ENCODE data around the gene FBXO3. TPM values are rescaled to one million over a fixed set of nuclear protein-coding genes. Genes with fewer than 3 reads are reported as not detected.

The FBXO3 gene
- total and polyA plus RNA-seq, 2 experiments from 2014 or later: 12.5 to 28.4 TPM

GRCh38 chr11:33736148-33736812 is 38.0 kb downstream of the FBXO3 start, which contains the start of gene CD59:
CD59 (minus strand) TSS chr11:33736423; CDS start chr11:33722445, 13,978 bp downstream.
- H3K4me3 ChIP-seq: peak within 1 kb of the TSS; percentile 98
- H3K4me2 ChIP-seq: peak within 1 kb of the TSS; percentile 100
- H4K20me1 ChIP-seq (replicated peaks; ENCODE audit: insufficient read depth): peaks cover 20% of the 10 kb centered on the region
- Mint-ChIP-seq H3K27me3 (ENCODE audit: insufficient read depth, low read depth, poor library complexity) (peaks cover 14% of the 10 kb centered on the region), H3K4me1 (peaks cover 25% of the 10 kb centered on the region), H3K27ac (peak within 1 kb of the TSS; percentile 27; the same call in 1 of the 2 replicates), H3K4me3 (peak within 1 kb of the TSS; percentile 86), H3K9me3 (no peaks in the 10 kb centered on the region), H3K36me3 (ENCODE audit: low read depth) (no peaks in the 10 kb centered on the region)
- peaks cover 21% of the 10 kb centered on the region for H3K4me1 ChIP-seq (ENCODE audit: insufficient read depth)
- ATAC-seq (peak; percentile 91), DNase-seq (ENCODE audit: low spot score) (peak; percentile 97)
- no peaks in the 10 kb centered on the region; the same call in 1 of the 2 replicates for H3F3A ChIP-seq (replicated peaks; ENCODE audit: low read depth)
- H3K9me2 ChIP-seq (ENCODE audit: insufficient read depth): no peaks in the 10 kb centered on the region
- H3K79me2 ChIP-seq (replicated peaks; ENCODE audit: insufficient read depth): peaks cover 45% of the 10 kb centered on the region
- TF ChIP-seq POLR2AphosphoS5 (IDR thresholded peaks at IDR 0.05; ENCODE audit: low read depth) (peak; percentile 91), JUNB (IDR thresholded peaks at IDR 0.05; ENCODE audit: unreplicated experiment) (no peak)
- peak within 1 kb of the TSS; percentile 26; the same call in 1 of the 2 replicates for H3K27ac ChIP-seq (ENCODE audit: low read depth)
- peak within 1 kb of the TSS; percentile 94 for H2AFZ ChIP-seq
- no peaks in the 10 kb centered on the region for H3K36me3 ChIP-seq (ENCODE audit: insufficient read depth)
- H3K27me3 ChIP-seq (ENCODE audit: insufficient read depth): peaks cover 15% of the 10 kb centered on the region

- peak; percentile 20 for ATAC-seq
- no peak overlapping the region for H3K27ac Mint-ChIP-seq
- no peaks in the 10 kb centered on the region for H3K36me3 Mint-ChIP-seq (ENCODE audit: low read depth)
- H3K27me3 ChIP-seq (ENCODE audit: insufficient read depth): peaks cover 15% of the 10 kb centered on the region
- peaks cover 51% of the 10 kb centered on the region for H3K79me2 ChIP-seq (replicated peaks; ENCODE audit: insufficient read depth)
- H3K9me2 ChIP-seq (ENCODE audit: insufficient read depth): no peaks in the 10 kb centered on the region
- H2AFZ ChIP-seq: peak overlapping the region; percentile 94
- H3K27ac ChIP-seq (ENCODE audit: low read depth): peak overlapping the region; percentile 26; the same call in 1 of the 2 replicates
- peaks cover 14% of the 10 kb centered on the region for H3K27me3 Mint-ChIP-seq (ENCODE audit: insufficient read depth, low read depth, poor library complexity)
- H3K36me3 ChIP-seq (ENCODE audit: insufficient read depth): no peaks in the 10 kb centered on the region
- peaks cover 20% of the 10 kb centered on the region for H4K20me1 ChIP-seq (replicated peaks; ENCODE audit: insufficient read depth)
- H3K4me2 ChIP-seq: peak overlapping the region; percentile 100
- no peaks in the 10 kb centered on the region for H3K9me3 Mint-ChIP-seq
- peak overlapping the region; percentile 98 for H3K4me3 ChIP-seq
- DNase-seq (ENCODE audit: low spot score): peak; percentile 52
- no peaks in the 10 kb centered on the region; the same call in 1 of the 2 replicates for H3F3A ChIP-seq (replicated peaks; ENCODE audit: low read depth)
- H3K4me3 Mint-ChIP-seq: peak overlapping the region; percentile 86
- peaks cover 21% of the 10 kb centered on the region for H3K4me1 ChIP-seq (ENCODE audit: insufficient read depth)
- peaks cover 25% of the 10 kb centered on the region for H3K4me1 Mint-ChIP-seq
- no peak for TF ChIP-seq REST (IDR thresholded peaks at IDR 0.05; ENCODE audit: unreplicated experiment)
- no peak for TF ChIP-seq ZNF331 (CRISPR knock-in tag; IDR thresholded peaks at IDR 0.05; ENCODE audit: low read depth)
- TF ChIP-seq CREB1 (CRISPR knock-in tag; IDR thresholded peaks at IDR 0.05; ENCODE audit: low read depth): no peak
- no peak for TF ChIP-seq JUNB (IDR thresholded peaks at IDR 0.05; ENCODE audit: unreplicated experiment)
- no peak for TF ChIP-seq EZH2 (IDR thresholded peaks at IDR 0.05; ENCODE audit: low read depth, unreplicated experiment)
- no peak for TF ChIP-seq NANOG (IDR thresholded peaks at IDR 0.05; ENCODE audit: borderline replicate concordance)
- no peak for TF ChIP-seq CTCF (conservative IDR thresholded peaks at IDR 0.05; ENCODE audit: low read depth in 2 of 2)
- no peak for TF ChIP-seq ETS1 (IDR thresholded peaks at IDR 0.05)
- no peak for TF ChIP-seq STAT1 (IDR thresholded peaks at IDR 0.05; ENCODE audit: unreplicated experiment)
- no peak for TF ChIP-seq EZH2phosphoT487 (IDR thresholded peaks at IDR 0.05; ENCODE audit: unreplicated experiment)
Observed at GRCh38 chr11:33735271-33736147, 38.8 kb downstream of the FBXO3 start.
